Erythroblast (primary cell): ENCODE results near the gene TFCP2.
A peak's percentile ranks its signal among the peaks of the same experiment; 100 is the strongest.
"Not testable (repeated sequence)": the region's sequence is repeated elsewhere in the genome, so short reads cannot be mapped to it uniquely, and the experiment has no call there.

Source experiments
- DNase-seq, 2 experiments: peaks; one replicate each; lab custom pipeline; 2025; lab: John Stamatoyannopoulos, UW
- GATA1 ChIP-seq: IDR thresholded peaks from 2 replicates; pipeline ENCODE4 v1.6.1; 2011; ENCODE audit warnings: low read depth, mild to moderate bottlenecking, control low read depth, low read length, moderate library complexity
- POLR2A ChIP-seq: IDR thresholded peaks from 2 replicates; pipeline ENCODE4 v1.6.1; 2011; ENCODE audit warnings: mild to moderate bottlenecking, low read length

The TFCP2 gene, protein sequence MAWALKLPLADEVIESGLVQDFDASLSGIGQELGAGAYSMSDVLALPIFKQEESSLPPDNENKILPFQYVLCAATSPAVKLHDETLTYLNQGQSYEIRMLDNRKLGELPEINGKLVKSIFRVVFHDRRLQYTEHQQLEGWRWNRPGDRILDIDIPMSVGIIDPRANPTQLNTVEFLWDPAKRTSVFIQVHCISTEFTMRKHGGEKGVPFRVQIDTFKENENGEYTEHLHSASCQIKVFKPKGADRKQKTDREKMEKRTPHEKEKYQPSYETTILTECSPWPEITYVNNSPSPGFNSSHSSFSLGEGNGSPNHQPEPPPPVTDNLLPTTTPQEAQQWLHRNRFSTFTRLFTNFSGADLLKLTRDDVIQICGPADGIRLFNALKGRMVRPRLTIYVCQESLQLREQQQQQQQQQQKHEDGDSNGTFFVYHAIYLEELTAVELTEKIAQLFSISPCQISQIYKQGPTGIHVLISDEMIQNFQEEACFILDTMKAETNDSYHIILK

DNA sequence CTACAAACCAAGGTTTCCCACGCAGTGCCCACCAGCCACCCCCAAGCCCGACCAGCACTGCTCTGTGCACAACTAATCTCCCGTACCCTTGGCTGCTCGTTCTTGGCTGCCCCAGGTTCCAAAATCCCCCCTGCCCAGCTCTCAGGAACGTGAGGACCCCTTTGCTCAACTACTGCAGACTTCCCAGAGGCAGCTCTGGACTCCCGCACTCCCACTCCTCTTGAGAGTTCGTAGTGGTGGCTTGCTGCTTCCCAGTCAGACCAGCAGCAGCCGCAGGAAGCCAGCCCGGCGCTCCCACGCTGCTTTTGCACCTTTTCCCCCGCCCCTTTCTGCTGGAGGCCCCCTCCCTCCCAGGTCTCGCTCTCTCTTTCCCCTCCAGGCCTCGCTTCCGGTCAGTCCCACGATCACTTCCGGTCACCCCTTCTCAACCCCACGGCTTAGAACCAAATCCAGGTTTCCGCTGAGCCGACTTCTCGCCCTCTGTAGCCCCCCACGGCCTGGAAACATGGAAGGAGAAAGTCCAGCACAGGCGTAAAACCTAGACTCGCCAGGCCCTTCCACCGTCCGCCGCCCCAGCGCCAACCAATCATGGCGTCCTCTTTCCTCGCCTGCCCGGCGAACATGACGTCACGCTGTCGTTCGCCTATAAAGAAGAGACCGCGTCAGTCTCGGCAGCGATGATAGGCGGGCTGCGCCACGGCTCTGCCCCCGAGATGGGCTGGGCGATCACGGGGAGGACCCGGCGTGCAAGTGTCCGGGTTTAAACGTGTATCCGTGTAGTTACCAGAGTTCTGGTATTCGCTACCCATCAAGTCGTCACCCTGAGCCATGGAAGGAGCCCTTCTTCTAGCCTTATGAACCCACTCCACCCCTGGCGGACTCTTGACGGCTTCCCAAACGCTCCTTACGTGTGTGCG, at the start of gene TFCP2:
Gene TFCP2 (minus strand): TSS at position 621 of the 917 bp plus-strand sequence. CDS start 713 bp downstream, outside the sequence.
- peak; percentile 96 to 97 for DNase-seq
- peak; percentile 84 for TF ChIP-seq POLR2A
- TF ChIP-seq GATA1: no peak

DNA sequence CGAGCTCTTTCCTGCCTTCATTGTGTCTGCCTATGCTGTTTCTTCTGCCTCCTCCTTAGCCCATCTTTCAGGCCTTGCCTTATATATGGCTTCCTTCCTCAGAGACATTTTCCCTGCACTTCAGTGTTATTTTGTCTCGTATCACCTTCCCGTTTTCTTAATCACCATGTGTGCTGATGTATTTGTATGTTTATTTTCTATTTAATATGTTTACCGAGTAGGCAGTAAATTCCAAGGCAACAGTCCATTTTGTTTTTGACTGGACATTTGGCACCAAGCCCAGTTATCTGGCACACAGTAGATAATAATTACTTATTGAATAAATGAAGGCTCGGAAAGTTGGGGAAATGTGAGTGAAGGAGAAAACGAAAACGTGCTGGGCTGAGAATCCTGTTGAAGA, 49.5 kb upstream of the TFCP2 start:
- no peak for TF ChIP-seq POLR2A
- no peak for TF ChIP-seq GATA1
- peak; percentile 17 to 57 for DNase-seq

DNA sequence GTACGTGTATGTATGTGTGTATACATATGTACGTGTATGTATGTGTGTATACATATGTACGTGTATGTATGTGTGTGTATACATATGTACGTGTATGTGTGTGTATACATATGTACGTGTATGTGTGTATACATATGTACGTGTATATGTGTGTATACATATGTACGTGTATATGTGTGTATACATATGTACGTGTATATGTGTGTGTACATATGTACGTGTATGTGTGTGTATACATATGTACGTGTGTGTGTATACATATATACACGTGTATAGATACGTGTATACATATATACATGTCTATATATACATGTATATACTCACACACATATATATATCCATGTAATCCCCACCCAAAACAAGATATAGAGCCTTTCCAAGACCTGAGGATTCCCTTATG, 46.9 kb upstream of the TFCP2 start:
- DNase-seq: not testable (repeated sequence)

DNA sequence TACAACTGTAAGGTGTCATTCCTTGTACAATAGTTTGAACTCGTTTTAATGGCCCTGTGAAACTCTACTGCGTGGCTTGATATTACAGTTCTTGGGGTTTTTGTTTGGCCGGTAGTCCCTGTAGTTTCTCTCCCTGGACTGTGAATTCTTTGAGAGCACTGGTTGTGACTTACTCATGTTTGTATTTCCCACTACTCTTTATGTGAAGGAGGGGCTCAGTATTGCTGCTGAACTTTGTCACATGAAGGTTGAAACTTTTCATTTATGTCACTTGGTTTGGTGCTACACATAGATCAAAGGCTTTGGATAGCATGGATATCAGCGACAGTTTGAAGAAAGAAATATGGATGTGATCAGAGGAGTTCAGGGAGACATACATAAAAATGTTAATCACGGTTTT, 46.4 kb upstream of the TFCP2 start:
- TF ChIP-seq GATA1 (no peak), POLR2A (no peak)
- DNase-seq: no peak

DNA sequence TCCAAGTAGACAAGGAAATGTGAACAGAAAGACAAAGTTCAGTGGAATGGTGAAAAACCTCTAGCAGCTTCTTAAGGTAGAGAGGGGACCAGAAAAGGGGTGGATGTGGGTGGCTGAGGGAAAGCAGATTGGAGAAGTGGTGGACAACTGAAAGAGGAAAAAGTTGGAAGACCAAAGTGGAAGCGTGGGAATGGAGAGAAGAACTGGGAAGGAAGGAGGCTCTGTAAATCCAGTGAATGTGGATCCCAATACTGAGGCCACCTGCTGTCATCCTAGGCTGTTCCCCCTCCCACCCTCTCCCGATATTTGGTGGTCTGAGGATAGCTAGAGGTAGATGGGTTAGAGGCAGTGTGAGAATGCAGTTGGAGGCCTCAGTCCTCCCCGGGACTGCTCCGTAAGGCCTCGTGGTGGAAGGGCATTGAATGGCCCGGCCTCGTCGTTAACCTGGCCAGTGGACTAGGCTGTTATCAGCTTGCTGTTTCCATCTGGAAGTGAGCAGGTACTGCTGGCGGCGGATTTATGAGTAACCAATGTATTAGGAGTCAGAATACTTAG, 45.7 kb upstream of the TFCP2 start:
- TF ChIP-seq GATA1: no peak
- DNase-seq: peak; percentile 32 to 38

DNA sequence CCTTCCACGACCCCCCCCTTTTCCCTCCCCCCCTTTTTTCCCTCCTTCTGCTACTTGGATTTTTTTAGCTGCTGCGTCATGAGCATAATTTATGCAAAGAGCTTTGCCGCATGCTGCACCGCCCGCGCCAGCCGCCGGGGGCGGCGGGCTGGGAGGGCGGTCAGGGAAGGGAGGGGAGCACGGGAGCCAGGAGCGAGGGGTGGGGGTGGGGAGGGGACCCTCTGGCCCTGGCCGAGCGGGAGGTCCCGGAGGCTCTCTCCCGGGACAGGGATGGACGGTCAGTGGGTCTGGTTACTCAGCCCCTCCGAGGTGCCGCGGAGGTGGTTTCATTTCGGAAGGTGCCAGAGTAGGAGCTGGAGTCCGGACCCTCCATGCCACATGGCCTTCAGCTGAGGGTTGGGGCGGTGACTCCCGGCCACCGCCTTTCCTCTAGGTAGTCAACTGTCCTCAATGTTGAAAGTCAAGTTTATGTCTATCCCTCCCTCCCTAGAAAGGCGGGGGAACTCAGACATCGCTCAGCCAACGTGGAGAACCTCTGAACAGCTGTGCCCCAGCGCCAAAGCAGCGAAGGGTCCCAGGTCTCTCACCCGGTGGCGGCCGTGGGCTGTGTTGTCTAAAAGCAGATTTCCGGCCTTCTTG, 45.2 kb upstream of the TFCP2 start, which contains the start of gene POU6F1:
Gene POU6F1 (minus strand): TSS at position 95 of the 639 bp plus-strand sequence. CDS start 11,226 bp downstream, outside the sequence.
- peak; percentile 84 to 87 for DNase-seq
- TF ChIP-seq GATA1 (no peak), POLR2A (peak; percentile 68)

DNA sequence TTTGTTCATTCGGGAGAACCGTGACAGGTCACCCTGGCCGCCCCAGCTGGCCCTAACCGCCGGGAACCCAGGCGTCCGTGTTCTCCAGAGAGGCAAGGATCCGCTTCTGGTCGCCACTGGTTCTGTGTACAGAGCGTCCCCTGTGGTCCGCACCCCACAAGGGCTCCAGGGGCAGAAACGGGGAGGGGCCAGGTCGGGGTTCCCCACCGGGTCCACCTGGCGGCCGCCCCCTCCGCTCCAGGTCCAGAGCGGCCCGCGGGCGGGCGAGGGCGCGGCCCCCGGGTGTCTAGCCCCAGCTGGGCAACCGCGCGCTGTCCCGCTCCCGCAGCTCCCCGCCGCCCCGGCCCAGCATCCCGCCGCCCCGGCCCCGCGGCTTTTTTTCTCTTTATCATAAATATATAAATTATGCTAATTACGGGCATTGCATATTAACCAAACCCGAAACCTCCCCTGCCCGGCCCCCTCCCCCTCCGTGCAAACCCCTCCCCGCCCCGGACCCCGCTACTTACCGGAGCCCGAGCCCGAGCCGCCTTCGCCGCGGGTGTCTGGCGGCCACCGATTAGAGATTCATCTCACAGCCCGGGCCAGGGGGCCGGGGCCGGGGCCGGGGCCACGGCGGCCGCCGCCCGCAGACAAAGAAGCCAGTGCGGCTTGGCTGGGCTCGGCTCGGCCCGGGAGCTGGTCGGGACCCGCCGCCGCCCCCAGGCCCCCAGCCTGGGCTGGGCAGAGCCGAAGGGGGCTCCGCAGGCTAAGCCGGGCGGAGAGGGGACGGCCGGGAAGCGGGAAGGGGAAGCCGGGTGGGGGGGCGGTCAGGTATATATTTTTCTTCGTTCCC, 44.4 kb upstream of the TFCP2 start:
- TF ChIP-seq GATA1: no peak
- no peak for TF ChIP-seq POLR2A
- DNase-seq: peak; percentile 72 to 76

DNA sequence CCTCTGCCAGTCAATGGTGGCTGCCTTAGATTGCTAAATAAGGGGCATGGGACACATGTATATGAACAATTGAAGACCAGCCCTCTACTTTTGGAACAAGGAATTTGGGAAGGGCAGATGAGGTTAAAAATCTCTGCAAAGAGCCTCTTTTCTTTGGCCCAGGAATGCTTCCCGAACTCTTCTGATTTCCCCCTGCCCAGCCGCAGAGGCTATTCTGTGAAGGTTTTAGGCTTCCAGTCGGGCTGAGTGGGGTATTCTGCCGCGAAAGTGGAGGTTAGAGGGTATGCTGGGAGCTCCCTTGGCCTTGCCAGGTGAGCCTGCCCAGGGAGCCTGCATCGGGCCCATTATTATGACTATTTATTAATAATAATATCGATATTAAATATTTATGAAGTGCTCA, 43.7 kb upstream of the TFCP2 start:
- no peak for DNase-seq
- TF ChIP-seq POLR2A (no peak), GATA1 (no peak)

DNA sequence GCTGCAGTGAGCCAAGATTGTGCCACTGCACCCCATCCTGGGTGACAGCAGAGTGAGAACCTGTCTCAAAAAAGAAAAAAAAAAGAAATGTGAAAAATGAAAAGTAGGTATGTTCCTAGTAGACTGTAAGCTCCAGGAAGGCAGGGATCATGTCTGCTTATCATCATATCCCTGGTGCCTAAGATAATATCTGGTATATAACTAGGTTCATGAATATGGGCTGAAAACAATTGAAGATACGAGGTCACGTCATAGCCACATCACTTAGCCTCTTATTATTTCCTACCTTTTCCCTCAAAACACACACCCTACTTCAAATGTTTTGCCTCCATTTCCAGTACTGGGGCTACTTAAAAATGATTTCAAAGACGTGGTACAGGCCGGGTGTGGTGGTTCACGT, 42.0 kb upstream of the TFCP2 start:
- TF ChIP-seq GATA1 (no peak), POLR2A (no peak)
- DNase-seq: no peak

DNA sequence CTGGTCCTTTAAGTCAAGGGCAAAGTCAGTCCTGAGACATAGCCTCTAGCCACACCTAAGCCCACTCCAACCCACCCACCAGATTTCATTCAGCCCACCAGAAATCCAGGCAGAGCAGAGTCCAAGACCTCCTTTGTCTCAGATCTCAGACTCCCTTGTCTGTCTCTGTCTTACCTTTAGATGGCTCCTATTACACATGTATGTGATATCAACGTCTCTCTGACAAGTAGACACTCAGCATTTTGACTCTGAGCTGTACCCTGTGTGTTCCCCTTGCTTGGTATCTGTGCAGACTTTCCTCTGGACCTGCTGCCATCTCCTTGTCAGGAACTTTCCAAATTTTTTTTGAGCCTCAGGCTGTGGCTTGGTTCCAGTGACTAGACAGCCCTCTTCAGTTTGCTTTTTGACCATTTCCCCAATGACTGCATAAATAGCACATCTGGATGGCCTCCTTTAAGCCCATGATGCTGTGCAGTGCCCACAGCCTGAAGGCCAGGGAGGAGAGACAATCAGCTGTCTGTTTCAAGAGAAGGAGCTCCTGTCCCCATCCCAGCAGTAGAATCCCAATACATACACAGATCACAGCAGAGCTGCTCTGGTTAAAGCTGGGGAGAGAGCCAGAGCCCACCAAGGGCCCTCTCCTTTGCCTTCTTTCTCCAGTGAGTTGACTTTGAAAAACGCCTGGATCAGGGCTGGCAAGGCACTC, 37.9 kb upstream of the TFCP2 start:
- TF ChIP-seq GATA1: no peak
- no peak for TF ChIP-seq POLR2A
- no peak for DNase-seq

DNA sequence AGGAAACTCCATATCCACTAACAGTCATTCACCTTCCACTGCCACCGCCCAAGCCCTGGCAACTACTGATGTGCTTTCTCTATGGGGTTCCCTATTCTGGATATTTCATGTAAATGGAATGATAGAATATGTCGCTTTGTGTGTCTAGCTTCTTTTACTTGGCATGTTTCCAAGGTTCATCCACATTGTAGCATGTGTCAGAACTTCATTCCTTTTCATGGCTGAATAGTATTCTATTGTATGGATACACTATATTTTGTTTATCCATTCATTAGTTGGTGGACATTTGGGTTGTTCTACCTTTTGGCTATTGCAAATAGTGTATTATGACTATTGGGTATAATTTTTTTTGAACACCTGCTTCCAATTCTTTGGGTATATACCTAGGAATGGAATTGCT, 36.3 kb upstream of the TFCP2 start:
- TF ChIP-seq GATA1: no peak
- DNase-seq: no peak
